ENCODE data around the gene DOK4.

DOK4 gene

DNA sequence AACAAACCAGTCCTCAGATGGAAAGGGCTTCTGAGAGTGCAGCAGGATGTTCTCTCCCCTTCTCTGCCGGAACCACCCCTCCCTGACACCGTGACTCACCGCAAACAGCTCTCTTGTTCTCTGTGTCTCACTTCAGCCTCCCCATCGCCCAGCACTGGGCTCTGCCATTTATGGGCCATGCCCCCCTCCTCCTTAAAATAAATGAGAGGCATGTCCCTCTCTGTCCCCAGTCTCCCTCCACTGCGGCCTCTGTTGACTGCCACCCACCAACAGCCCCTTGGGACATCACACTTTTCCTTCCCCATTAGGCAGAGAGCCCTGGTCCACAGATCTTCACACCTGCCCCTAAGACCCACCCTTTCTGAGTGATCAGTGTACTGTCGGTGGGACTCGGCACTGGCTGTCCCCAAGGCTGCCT, 43.8 kb upstream of the DOK4 start:
- DNase-seq (ENCODE audit: low read depth): peak; percentile 55
- no peak overlapping the region for H3K4me3 ChIP-seq (ENCODE audit: low read depth, low read length)
- no peak for TF ChIP-seq MYC (IDR thresholded peaks at IDR 0.05; ENCODE audit: low read depth, low read length)
- TF ChIP-seq, protein P1, sequence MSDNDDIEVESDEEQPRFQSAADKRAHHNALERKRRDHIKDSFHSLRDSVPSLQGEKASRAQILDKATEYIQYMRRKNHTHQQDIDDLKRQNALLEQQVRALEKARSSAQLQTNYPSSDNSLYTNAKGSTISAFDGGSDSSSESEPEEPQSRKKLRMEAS (IDR thresholded peaks at IDR 0.05; ENCODE audit: low read depth, low read length): no peak
- no peak for TF ChIP-seq POLR2A (IDR thresholded peaks at IDR 0.05; ENCODE audit: extremely low read depth, insufficient read length)
- no peak for TF ChIP-seq CTCF (IDR thresholded peaks at IDR 0.05; ENCODE audit: low read depth, low read length)

DNA sequence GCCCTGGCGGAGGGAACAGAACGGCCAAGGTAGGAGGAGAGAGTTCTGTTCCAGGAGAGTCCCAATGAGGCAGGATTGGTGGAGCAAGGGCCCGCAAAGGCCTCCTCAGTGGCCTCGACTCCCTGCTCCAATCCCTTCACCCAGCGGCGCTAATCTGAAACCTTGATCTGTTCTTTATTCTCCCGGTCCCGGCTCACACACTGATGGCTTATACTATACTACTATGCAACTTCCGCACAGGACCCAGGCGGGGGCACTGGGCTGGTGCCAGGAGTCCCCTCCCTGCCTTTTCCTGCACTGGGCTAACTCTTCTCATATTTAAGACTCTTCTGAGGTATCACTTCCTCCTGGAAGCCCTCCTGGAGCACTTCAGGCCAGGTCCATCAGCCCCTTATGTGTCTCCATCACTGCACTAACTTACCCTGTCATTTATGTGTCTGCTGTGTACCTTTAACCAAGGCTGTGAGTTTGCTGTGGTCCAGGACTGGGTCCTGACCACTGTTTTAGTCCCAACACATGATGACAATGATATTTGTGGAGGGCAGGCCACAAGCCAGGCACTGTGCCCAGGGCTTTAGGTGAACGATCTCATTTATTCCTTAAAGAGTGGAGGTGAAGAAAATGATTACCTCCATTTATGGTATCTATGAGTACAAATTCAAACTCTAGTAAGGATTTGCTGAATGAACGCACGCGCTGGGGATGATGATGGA, 43.3 kb upstream of the DOK4 start:
- no peak overlapping the region for H3K4me3 ChIP-seq (ENCODE audit: low read depth, low read length)
- TF ChIP-seq CTCF (IDR thresholded peaks at IDR 0.05; ENCODE audit: low read depth, low read length) (no peak), MYC (IDR thresholded peaks at IDR 0.05; ENCODE audit: low read depth, low read length) (no peak), POLR2A (IDR thresholded peaks at IDR 0.05; ENCODE audit: extremely low read depth, insufficient read length) (no peak)
- TF ChIP-seq, protein P1 (IDR thresholded peaks at IDR 0.05; ENCODE audit: low read depth, low read length): no peak

GRCh38 chr16:57528499-57529390, 42.5 kb upstream of the DOK4 start:
- DNase-seq (ENCODE audit: low read depth): no peak
- TF ChIP-seq, protein P1 (IDR thresholded peaks at IDR 0.05; ENCODE audit: low read depth, low read length): no peak
- TF ChIP-seq POLR2A (IDR thresholded peaks at IDR 0.05; ENCODE audit: extremely low read depth, insufficient read length) (no peak), CTCF (IDR thresholded peaks at IDR 0.05; ENCODE audit: low read depth, low read length) (no peak), MYC (IDR thresholded peaks at IDR 0.05; ENCODE audit: low read depth, low read length) (no peak)
- no peak overlapping the region for H3K4me3 ChIP-seq (ENCODE audit: low read depth, low read length)

More for the DNA sequence above, 43.3 kb upstream of the DOK4 start:
- DNase-seq (ENCODE audit: low read depth): no peak

GRCh38 chr16:57527610-57528360, 41.5 kb upstream of the DOK4 start:
- no peak overlapping the region for H3K4me3 ChIP-seq (ENCODE audit: low read depth, low read length)
- TF ChIP-seq MYC (IDR thresholded peaks at IDR 0.05; ENCODE audit: low read depth, low read length): no peak
- no peak for TF ChIP-seq CTCF (IDR thresholded peaks at IDR 0.05; ENCODE audit: low read depth, low read length)
- no peak for TF ChIP-seq POLR2A (IDR thresholded peaks at IDR 0.05; ENCODE audit: extremely low read depth, insufficient read length)
- TF ChIP-seq, protein P1 (IDR thresholded peaks at IDR 0.05; ENCODE audit: low read depth, low read length): no peak
- no peak for DNase-seq (ENCODE audit: low read depth)

DNA sequence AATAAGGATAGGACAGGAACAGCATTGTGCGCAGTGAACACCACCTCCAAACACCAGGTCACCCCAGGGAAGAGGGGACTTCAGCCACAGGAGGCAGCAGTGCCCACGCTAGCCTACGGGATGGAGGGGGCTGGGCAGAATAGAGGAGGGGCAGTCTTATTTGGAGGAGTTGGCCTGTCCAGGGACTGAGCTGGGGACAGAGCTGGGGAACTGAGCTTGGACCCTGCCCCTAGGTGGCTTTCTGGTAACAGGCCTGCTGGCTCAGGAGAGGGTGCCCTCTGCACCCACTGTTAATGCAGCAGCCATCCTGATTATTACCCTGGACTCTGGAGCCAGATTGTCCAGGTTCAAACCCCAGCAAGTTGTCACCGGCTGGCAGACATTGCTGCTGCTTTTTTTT, 40.7 kb upstream of the DOK4 start:
- no peak for TF ChIP-seq CTCF (IDR thresholded peaks at IDR 0.05; ENCODE audit: low read depth, low read length)
- no peak for DNase-seq (ENCODE audit: low read depth)
- no peak overlapping the region for H3K4me3 ChIP-seq (ENCODE audit: low read depth, low read length)

Measured in NB4 (cell line).